Measurements from ENCODE around the gene PIGK. TPM values are rescaled to one million over a fixed set of nuclear protein-coding genes. Genes with fewer than 3 reads are reported as not detected.
"Not testable (repeated sequence)": the region's sequence is repeated elsewhere in the genome, so short reads cannot be mapped to it uniquely, and the experiment has no call there.

The PIGK gene
- total RNA-seq, 2 donors from 2014 or later, result 15.6 to 16.6 TPM

DNA sequence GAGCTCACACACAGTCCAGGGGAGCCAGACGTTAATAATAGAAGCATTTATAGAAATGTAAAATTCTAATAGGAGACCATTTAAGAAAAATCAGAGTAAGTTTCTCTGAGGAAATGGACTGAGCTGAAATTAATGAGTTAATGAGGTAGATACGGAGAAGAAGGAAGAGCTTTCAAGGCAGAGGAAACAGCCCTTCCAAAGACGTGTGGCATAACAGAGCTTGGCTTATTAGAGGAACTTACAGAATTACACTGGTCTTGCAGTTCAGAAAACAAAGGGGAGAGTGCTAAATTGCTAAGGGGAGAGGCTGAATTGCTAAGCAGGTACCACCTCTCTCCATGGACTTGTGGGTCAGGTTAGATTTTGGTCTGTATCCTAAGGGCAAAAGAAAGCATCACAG lies 8.2 kb upstream of the PIGK start:
- peaks cover 4% of the 10 kb centered on the region for H3K36me3 Mint-ChIP-seq (ENCODE audit: low read depth)
- no peak overlapping the region for H3K27ac Mint-ChIP-seq
- no peaks in the 10 kb centered on the region for H3K27me3 Mint-ChIP-seq
- peaks cover 3% of the 10 kb centered on the region for H3K4me1 Mint-ChIP-seq
- no peak overlapping the region for H3K4me3 Mint-ChIP-seq
- DNase-seq (no peak), ATAC-seq (no peak)
- no peaks in the 10 kb centered on the region for H3K9me3 ChIP-seq (ENCODE audit: control insufficient read depth, low read length, poor library complexity, severe bottlenecking)

DNA sequence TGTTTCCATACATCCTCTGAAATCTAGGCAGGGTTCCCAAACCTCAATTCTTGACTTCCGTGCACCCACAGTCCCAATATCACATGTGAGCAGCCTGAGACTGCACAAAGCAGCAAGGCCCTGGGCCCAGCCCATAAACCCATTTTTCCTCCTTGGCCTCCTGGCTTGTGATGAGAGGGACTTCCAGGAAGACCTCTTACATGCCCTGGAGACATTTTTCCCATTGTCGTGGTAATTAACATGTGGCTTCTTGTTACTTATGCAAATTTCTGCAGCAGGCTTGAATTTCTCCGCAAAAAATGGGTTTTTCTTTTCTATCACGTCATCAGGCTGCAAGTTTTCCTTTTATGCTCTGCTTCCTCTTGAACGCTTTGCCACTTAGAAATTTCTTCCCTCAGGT lies 3.3 kb upstream of the PIGK start:
- Mint-ChIP-seq H3K27ac (no peak overlapping the region), H3K36me3 (ENCODE audit: low read depth) (peaks cover 6% of the 10 kb centered on the region), H3K4me1 (peaks cover 25% of the 10 kb centered on the region), H3K27me3 (no peaks in the 10 kb centered on the region), H3K4me3 (no peak overlapping the region)
- DNase-seq (no peak), ATAC-seq (no peak)
- no peaks in the 10 kb centered on the region for H3K9me3 ChIP-seq (ENCODE audit: control insufficient read depth, low read length, poor library complexity, severe bottlenecking)

DNA sequence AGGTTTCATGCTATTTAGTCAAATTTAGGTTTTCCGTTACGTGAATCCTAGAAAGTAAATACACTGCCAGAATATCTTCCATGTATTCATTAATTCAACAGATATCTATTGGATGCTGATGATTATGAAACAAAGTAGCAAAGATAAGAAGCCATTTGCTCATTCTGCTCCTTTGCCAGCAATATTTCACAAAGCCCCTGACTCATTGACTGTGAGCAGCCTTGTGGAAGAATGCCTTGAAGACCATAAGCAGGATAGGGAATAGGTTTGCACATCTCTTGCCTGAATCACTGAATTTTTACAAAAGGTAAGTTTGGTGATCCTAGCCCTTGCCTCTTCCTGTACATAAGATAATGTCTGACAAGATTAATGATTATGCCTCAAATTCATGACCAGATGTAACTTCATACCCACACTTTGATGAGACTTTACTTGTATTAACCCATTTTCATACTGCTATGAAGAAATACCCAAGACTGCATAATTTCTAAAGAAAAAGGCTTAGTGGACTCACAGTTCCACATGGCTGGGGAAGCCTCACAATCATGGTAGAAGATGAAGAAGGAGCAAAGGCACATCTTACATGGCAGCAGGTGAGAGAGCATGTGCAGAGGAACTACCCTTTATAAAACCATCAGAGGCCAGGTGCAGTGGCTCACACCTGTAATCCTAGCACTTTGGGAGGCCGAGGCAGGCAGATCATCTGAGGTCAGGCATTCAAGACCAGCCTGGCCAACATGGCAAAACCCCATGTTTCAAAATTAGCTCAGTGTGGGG lies 1.6 kb upstream of the PIGK start:
- no peaks in the 10 kb centered on the region for H3K9me3 ChIP-seq (ENCODE audit: control insufficient read depth, low read length, poor library complexity, severe bottlenecking)
- H3K4me3 Mint-ChIP-seq, result peak overlapping the region; percentile 65
- H3K27ac Mint-ChIP-seq, result no peak overlapping the region
- no peak for DNase-seq
- ATAC-seq, result no peak
- H3K4me1 Mint-ChIP-seq, result peaks cover 31% of the 10 kb centered on the region
- H3K27me3 Mint-ChIP-seq, result no peaks in the 10 kb centered on the region
- peaks cover 6% of the 10 kb centered on the region for H3K36me3 Mint-ChIP-seq (ENCODE audit: low read depth)

GRCh38 chr1:77218477-77219165 lies 609 bp downstream of the PIGK start:
- peaks cover 51% of the 10 kb centered on the region for H3K4me1 Mint-ChIP-seq

DNA sequence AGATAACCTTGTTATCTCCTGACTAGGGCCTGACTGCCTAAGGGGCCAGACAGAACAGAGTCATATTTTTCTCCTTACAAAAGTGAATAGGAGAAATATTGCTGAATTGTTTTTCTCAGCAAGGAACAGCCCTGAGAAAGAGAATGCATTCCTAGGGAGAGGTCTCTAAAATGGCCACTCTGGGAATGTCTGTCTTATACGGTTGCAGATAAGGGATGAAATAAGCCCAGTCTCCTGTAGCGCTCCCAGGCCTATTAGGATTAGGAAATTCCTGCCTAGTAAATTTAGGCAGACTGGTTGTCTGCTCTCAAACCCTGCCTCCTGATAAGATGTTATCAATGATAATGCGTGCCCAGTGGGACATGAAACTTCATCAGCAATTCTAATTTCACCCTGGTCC lies 15.2 kb downstream of the PIGK start:
- H3K9me3 ChIP-seq (ENCODE audit: control insufficient read depth, low read length, poor library complexity, severe bottlenecking); H3K27me3 Mint-ChIP-seq; H3K27ac Mint-ChIP-seq: not testable (repeated sequence)

More at GRCh38 chr1:77218477-77219165, 609 bp downstream of the PIGK start:
- H3K27ac Mint-ChIP-seq, result peak overlapping the region; percentile 97
- H3K9me3 ChIP-seq (ENCODE audit: control insufficient read depth, low read length, poor library complexity, severe bottlenecking), result no peaks in the 10 kb centered on the region
- peak; percentile 51 for ATAC-seq
- H3K4me3 Mint-ChIP-seq, result peak overlapping the region; percentile 95
- no peaks in the 10 kb centered on the region for H3K27me3 Mint-ChIP-seq
- DNase-seq, result no peak
- H3K36me3 Mint-ChIP-seq (ENCODE audit: low read depth), result peaks cover 6% of the 10 kb centered on the region

GRCh38 chr1:77202751-77203150 lies 16.5 kb downstream of the PIGK start:
- Mint-ChIP-seq H3K36me3 (ENCODE audit: low read depth) (peaks cover 5% of the 10 kb centered on the region), H3K4me3 (no peak overlapping the region), H3K4me1 (peaks cover 9% of the 10 kb centered on the region), H3K27ac (no peak overlapping the region), H3K27me3 (no peaks in the 10 kb centered on the region)
- ATAC-seq, result no peak
- no peak for DNase-seq
- no peaks in the 10 kb centered on the region for H3K9me3 ChIP-seq (ENCODE audit: control insufficient read depth, low read length, poor library complexity, severe bottlenecking)

More for the DNA sequence above, 15.2 kb downstream of the PIGK start:
- not testable (repeated sequence) for DNase-seq; H3K4me3 Mint-ChIP-seq; H3K36me3 Mint-ChIP-seq (ENCODE audit: low read depth); H3K4me1 Mint-ChIP-seq; ATAC-seq

- H3K9me3 ChIP-seq (ENCODE audit: control insufficient read depth, low read length, poor library complexity, severe bottlenecking), result no peaks in the 10 kb centered on the region
- Mint-ChIP-seq H3K4me3 (no peak overlapping the region), H3K36me3 (ENCODE audit: low read depth) (peaks cover 8% of the 10 kb centered on the region), H3K27ac (no peak overlapping the region), H3K4me1 (peaks cover 9% of the 10 kb centered on the region), H3K27me3 (no peaks in the 10 kb centered on the region)
- ATAC-seq (no peak), DNase-seq (no peak)
These were observed 18.4 kb downstream of the PIGK start for GRCh38 chr1:77200806-77201205.

- ATAC-seq, result no peak
- no peaks in the 10 kb centered on the region for H3K9me3 ChIP-seq (ENCODE audit: control insufficient read depth, low read length, poor library complexity, severe bottlenecking)
- Mint-ChIP-seq H3K27ac (no peak overlapping the region), H3K36me3 (ENCODE audit: low read depth) (peaks cover 8% of the 10 kb centered on the region), H3K4me1 (peaks cover 9% of the 10 kb centered on the region), H3K27me3 (no peaks in the 10 kb centered on the region), H3K4me3 (no peak overlapping the region)
- no peak for DNase-seq
These were observed 18.9 kb downstream of the PIGK start for GRCh38 chr1:77200293-77200692.

DNA sequence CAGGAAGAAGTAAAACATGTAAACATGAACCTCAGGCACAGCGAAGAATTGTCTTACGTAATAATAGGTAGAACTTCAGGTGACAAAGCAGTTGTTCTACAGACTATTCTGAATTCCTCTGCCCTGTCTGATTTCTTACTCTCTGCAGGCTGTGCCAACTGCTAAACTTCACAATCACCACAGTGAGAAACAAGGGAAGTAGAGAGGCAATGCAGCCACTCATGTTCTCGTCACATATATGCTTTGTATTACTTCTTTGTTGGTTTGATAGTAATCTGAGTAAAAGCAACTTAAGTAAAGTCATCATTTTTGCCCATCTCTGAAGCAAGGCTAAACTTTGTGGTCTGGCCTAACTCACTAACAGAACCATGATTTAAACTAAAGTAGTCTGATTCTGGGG lies 21.9 kb downstream of the PIGK start:
- Mint-ChIP-seq H3K4me3 (no peak overlapping the region), H3K27me3 (no peaks in the 10 kb centered on the region), H3K4me1 (peaks cover 11% of the 10 kb centered on the region), H3K36me3 (ENCODE audit: low read depth) (peaks cover 12% of the 10 kb centered on the region), H3K27ac (no peak overlapping the region)
- DNase-seq (no peak), ATAC-seq (no peak)
- no peaks in the 10 kb centered on the region for H3K9me3 ChIP-seq (ENCODE audit: control insufficient read depth, low read length, poor library complexity, severe bottlenecking)

- H3K27me3 Mint-ChIP-seq, result no peaks in the 10 kb centered on the region
- peaks cover 15% of the 10 kb centered on the region for H3K36me3 Mint-ChIP-seq (ENCODE audit: low read depth)
- no peak overlapping the region for H3K4me3 Mint-ChIP-seq
- no peak for DNase-seq
- peaks cover 8% of the 10 kb centered on the region for H3K4me1 Mint-ChIP-seq
- H3K27ac Mint-ChIP-seq, result no peak overlapping the region
- ATAC-seq, result no peak
- no peaks in the 10 kb centered on the region for H3K9me3 ChIP-seq (ENCODE audit: control insufficient read depth, low read length, poor library complexity, severe bottlenecking)
These were observed 25.3 kb downstream of the PIGK start for GRCh38 chr1:77193951-77194350.

GRCh38 chr1:77188770-77189169 lies 30.5 kb downstream of the PIGK start:
- no peak overlapping the region for H3K27ac Mint-ChIP-seq

GRCh38 chr1:77186907-77187306 lies 32.3 kb downstream of the PIGK start:
- H3K9me3 ChIP-seq (ENCODE audit: control insufficient read depth, low read length, poor library complexity, severe bottlenecking); H3K4me1 Mint-ChIP-seq; DNase-seq; H3K4me3 Mint-ChIP-seq; H3K36me3 Mint-ChIP-seq (ENCODE audit: low read depth); ATAC-seq; H3K27ac Mint-ChIP-seq; H3K27me3 Mint-ChIP-seq: not testable (repeated sequence)

More at GRCh38 chr1:77188770-77189169, 30.5 kb downstream of the PIGK start:
- H3K4me3 Mint-ChIP-seq, result no peak overlapping the region
- H3K9me3 ChIP-seq (ENCODE audit: control insufficient read depth, low read length, poor library complexity, severe bottlenecking), result no peaks in the 10 kb centered on the region
- H3K27me3 Mint-ChIP-seq, result no peaks in the 10 kb centered on the region
- peaks cover 5% of the 10 kb centered on the region for H3K36me3 Mint-ChIP-seq (ENCODE audit: low read depth)
- H3K4me1 Mint-ChIP-seq, result peaks cover 8% of the 10 kb centered on the region
- no peak for ATAC-seq
- DNase-seq, result no peak

- Mint-ChIP-seq H3K4me1 (no peaks in the 10 kb centered on the region), H3K36me3 (ENCODE audit: low read depth) (peaks cover 5% of the 10 kb centered on the region), H3K4me3 (no peak overlapping the region), H3K27ac (no peak overlapping the region), H3K27me3 (no peaks in the 10 kb centered on the region)
- ATAC-seq, result no peak
- no peaks in the 10 kb centered on the region for H3K9me3 ChIP-seq (ENCODE audit: control insufficient read depth, low read length, poor library complexity, severe bottlenecking)
- no peak for DNase-seq
These were observed 37.1 kb downstream of the PIGK start for GRCh38 chr1:77182083-77182482.

DNA sequence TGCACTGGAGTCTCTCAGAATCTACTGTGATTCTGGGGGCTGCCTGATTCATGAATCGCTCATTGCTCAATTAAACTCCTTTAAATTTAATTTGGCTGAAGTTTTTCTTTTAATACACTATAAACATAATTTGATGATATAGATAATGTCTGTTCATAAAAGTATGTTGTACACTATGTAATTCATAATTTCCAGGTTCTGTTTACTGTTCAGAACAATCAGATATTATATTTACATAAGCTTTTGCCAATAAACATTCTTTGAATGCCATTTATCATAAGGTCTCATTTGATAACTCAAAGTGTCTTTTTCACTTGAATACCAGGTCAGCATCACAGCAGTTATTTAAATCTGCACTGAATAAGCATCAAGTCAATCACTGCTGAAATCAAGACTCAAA lies 39.6 kb downstream of the PIGK start:
- no peaks in the 10 kb centered on the region for H3K9me3 ChIP-seq (ENCODE audit: control insufficient read depth, low read length, poor library complexity, severe bottlenecking)
- DNase-seq (no peak), ATAC-seq (no peak)
- H3K4me3 Mint-ChIP-seq, result no peak overlapping the region
- H3K36me3 Mint-ChIP-seq (ENCODE audit: low read depth), result peaks cover 5% of the 10 kb centered on the region
- H3K27ac Mint-ChIP-seq, result no peak overlapping the region
- no peaks in the 10 kb centered on the region for H3K4me1 Mint-ChIP-seq
- no peaks in the 10 kb centered on the region for H3K27me3 Mint-ChIP-seq
